Activated CD4-positive, alpha-beta T cell treated with anti-CD3 and anti-CD28 coated beads, Interleukin-10, Interleukin-2, amounts not matched to agents 100 ng/mL and 50 ng/mL, durations not matched to agents 16 hours and 8 hours (primary cell): ENCODE data around the gene MDP1.

Experiments used
- DNase-seq: peaks from one replicate; pipeline ENCODE4 v3.0.0-alpha.2; 2020

The MDP1 gene

DNA sequence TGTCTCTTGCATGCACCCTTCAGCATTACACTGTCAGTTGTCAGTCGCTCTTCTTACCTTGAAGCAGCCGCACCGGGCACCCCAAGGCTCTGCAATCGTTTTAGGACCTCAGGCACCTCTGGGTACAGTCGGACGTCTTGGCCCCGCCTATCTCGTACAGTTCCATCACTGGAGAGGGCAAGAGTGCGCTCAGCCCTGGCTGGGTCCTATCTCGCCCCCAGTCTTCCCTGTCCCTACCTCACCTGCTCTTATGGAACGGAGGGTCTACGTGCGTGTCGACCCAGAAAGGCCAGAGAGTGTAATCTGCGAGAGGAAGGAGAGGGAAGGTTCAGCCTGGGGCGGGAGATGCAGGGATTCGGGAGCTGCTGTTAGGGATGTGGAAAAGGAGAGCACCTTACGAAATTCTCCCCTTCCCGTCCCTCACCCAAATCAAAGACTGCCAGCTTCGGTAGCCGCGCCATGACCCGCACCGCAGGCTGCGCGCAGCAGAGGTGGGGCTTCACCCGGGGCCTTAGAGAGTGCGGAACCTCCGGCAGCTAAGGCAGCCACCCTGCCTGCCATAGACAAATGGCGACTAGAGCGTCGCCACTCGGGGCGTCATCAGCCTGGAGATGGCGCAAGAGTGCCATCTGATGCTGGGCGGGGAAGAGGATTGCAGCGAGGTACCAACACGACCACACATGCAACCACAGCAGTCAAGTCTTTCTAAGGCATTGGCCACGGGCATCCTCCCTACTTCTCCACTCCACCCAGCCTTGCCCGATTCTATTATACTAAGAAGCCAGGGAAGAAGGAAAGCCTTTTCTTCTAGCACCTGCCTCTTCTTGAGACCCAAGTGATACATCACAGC lies at the start of gene MDP1:
MDP1 (minus strand) TSS at position 572 of the 850 bp plus-strand sequence; CDS start at position 461, 111 bp downstream.
- peak; percentile 92 for DNase-seq

GRCh38 chr14:24264298-24264697 lies 48.4 kb upstream of the MDP1 start:
- no peak for DNase-seq

- no peak for DNase-seq
Observed at GRCh38 chr14:24263848-24264247, 48.0 kb upstream of the MDP1 start.

GRCh38 chr14:24262821-24263733 lies 47.2 kb upstream of the MDP1 start, which contains the start of gene TGM1:
TSS of gene TGM1 (minus strand) at chr14:24263177. CDS start at chr14:24262352, 825 bp downstream.
- DNase-seq: no peak

DNA sequence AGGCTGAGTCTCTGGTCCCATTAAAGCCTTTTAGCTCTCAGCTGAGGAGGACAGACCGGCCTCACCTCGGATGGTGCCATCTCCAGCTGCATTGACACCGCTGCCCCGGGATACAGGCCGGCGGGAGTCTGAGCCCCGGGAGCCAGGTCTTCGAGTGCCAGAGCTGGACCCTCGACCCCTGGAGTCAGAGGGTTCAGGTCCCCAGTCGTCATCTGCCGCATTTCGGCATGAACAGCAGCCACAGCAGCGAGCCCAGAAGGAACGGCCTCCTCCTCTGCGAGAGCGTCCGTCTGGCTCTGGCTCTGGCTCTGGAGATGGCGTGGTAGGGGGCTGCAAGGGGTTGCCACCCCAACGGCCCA lies 46.1 kb upstream of the MDP1 start:
- no peak for DNase-seq

GRCh38 chr14:24261256-24261968 lies 45.5 kb upstream of the MDP1 start:
- no peak for DNase-seq

DNA sequence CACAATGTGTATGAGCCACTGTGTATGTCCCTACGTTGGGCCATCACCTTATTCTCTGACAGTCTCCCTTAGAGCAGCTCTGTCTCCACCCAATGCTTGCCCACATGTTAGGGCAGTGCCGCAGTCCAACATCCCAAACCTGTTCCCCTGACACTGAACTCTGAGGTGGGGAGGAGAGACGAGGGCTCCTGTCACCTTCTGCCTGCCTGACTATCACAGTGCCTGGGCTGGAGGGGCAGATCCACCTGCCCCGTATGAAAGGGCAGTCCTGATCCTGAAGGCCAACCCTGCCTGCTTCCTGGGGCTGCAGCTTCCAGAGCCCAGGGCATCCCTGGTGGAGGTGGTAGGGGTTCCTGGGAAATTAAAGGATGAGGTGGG lies 44.9 kb upstream of the MDP1 start:
- DNase-seq: no peak

GRCh38 chr14:24260026-24260779 lies 44.3 kb upstream of the MDP1 start:
- DNase-seq: no peak

DNA sequence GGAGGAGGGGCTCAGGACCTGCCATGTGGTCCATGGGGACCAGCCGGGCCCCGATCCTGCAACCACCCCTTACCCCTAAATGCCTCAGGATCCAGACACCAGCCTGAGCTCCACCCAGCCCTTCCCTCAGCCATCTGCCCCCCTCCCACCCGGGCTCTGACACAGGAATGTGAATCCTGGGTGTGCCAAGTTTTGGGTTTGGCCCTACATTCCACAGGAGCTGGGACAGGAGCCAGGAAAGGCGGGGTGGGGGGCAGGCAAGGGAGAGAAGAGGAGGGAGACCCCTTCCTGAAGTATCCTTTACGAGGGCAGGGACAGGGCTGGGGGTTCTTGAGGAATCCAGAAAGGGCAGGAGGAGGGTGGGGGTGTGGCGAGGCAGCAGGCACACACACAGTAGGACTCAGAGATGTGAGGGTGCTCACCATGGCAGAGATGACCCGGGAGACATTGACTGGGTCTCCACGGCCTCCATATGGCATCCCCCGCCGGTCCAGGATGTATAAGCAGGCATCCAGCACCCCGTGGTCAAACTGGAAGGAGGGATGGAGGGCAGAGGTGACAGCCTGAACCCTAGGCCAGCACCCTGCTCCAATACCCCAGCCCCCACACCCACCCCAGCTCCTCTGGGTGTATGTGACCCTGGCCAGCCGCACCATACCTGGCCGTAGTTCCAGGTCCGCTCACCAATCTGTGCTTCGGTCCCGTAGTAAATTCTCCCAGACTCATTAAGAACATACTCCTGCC lies 43.6 kb upstream of the MDP1 start:
- no peak for DNase-seq

- DNase-seq: no peak
Observed at GRCh38 chr14:24258548-24259265, 42.8 kb upstream of the MDP1 start.

- DNase-seq: no peak
Observed at GRCh38 chr14:24258119-24258518, 42.3 kb upstream of the MDP1 start.

- DNase-seq: no peak
Observed at GRCh38 chr14:24256960-24257359, 41.1 kb upstream of the MDP1 start.

DNA sequence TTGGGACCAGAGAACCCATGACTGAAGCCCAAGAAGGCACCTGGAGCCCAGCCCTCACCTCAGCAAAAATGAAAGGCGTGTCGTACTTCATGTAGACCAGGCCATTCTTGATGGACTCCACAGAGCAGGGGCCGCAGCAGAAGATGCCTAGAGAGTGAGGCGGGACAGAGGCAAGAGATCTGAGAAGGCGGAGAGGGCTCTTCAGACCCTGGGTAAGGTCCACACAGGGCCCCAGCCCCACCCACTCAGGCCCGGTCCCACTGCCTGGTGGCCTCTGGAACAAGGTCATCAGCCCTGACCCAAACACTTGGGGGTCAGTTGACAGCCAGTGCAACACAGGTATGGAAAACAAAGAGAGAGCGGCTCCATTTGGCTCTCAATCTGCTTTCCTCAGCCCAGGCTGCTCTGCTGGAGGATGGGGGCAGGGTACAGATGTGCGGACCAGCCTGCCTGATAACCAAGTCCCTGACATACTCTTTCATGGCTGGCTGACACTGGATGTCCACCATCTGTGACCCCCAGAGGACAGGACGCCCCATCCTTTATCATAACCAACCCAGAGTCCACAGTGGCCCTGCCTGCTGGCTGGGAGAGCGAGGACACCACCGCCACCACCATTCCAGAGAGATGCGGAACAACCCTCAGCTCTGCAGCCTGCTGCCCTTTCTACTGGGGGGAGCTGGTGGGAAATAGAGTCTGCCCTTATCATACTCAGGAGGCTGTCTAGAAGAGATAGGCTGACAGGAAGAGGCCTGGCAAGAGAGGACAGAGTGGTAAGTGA lies 40.3 kb upstream of the MDP1 start:
- no peak for DNase-seq

DNA sequence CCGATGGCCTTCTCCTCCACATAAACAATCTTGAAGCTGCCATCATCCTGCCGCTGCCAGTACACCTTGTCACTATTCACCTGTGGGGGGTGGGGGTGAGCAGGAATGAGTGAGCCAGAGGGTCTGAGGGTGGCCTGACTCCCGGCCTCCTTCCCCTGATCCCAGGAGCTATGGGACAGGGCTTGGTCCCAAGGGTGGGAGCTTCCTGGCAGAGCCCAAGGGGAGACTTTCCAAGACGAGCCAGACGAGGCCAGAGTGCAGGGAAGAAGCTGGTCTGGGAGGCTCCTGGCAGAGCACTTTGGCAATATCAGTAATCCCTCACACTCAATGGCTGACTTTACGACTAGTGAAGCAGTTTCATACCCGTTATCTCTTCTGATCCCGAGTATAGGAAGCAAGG lies 39.6 kb upstream of the MDP1 start:
- DNase-seq: no peak

DNA sequence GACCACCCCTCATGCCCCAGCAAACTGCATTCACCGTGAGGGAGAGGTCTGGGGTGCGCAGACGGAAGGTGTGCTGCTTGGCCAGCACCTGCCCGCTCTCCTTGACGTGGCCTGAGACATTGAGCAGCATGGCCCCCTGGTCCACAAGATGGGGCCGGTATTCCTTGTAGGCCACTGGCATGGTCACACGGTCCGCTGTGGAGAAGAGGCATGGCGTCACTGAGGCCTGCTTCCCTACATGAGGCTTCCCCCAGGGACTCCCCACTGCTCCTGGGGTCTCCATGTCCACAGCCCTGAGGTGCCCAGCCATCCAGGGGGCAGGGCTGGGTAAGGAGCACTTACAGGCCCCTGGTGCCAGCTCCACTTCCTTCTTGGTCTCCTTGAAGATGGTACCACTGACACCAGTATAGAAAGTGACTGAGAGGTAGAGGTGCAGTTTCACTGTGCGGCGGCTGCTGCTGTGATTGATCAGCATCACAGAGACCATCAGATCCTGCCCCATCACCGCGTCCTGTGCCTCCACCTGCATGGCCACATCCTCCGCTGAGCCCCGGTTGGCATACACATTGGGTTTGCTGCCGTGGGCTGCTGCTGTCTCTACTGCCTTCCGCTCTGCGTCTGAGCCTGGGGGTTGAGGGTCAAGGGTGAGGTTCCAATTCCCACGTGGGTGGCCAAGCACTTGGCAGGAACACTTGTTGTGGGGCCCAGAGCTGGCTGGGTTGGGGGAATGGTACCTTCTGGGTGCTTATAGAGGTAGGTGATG lies 38.9 kb upstream of the MDP1 start:
- DNase-seq: no peak

DNA sequence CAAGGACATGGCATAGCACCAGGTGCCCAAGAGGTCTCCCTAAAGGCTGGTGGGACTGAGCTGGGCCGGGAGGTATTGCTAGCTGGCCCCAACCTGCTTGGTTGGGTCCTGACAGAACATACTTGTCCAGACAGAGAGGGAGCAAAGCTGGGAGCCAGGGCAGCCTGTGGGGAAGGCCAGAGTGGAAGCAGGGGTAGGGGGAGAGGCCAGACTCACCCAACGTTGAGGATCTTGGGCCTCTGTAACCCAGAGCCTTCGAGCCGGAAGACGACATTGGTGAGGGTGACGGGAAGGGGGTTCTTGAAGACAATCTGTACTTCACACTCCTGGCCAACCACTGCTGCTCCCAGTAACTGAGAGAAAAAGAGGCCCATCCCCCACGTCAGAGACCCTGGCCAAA lies 38.1 kb upstream of the MDP1 start:
- no peak for DNase-seq

GRCh38 chr14:24252289-24253124 lies 36.6 kb upstream of the MDP1 start:
- DNase-seq: no peak

GRCh38 chr14:24251880-24252288 lies 36.0 kb upstream of the MDP1 start:
- no peak for DNase-seq
